HG02610 (cell line): ENCODE data around the gene CLDN20.

ENCODE experiments used
- ATAC-seq: cut with Tn5 transposase; IDR thresholded peaks from one replicate; pipeline ENCODE4 v1.9.1; 2021; ENCODE audit warnings: mild to moderate bottlenecking, moderate library complexity; ENCODE audit not compliant: unreplicated experiment

The CLDN20 gene

GRCh38 chr6:155244434-155244833 lies 19.4 kb upstream of the CLDN20 start:
- ATAC-seq: no peak

GRCh38 chr6:155245193-155245592 lies 18.6 kb upstream of the CLDN20 start:
- ATAC-seq: no peak

- ATAC-seq: no peak
Measured at GRCh38 chr6:155245831-155246230, 18.0 kb upstream of the CLDN20 start.

- ATAC-seq: no peak
Measured at GRCh38 chr6:155246825-155247224, 17.0 kb upstream of the CLDN20 start.

- no peak for ATAC-seq
Measured at GRCh38 chr6:155247618-155248007, 16.2 kb upstream of the CLDN20 start.

- no peak for ATAC-seq
Measured at GRCh38 chr6:155248008-155249001, 15.5 kb upstream of the CLDN20 start.

GRCh38 chr6:155250701-155251381 lies 13.0 kb upstream of the CLDN20 start:
- ATAC-seq: no peak

- ATAC-seq: no peak
Measured at GRCh38 chr6:155252581-155252980, 11.2 kb upstream of the CLDN20 start.

GRCh38 chr6:155253337-155253736 lies 10.5 kb upstream of the CLDN20 start:
- no peak for ATAC-seq

GRCh38 chr6:155254139-155254538 lies 9.7 kb upstream of the CLDN20 start:
- ATAC-seq: no peak

GRCh38 chr6:155256122-155256795 lies 7.6 kb upstream of the CLDN20 start:
- no peak for ATAC-seq

GRCh38 chr6:155257796-155258195 lies 6.0 kb upstream of the CLDN20 start:
- no peak for ATAC-seq

GRCh38 chr6:155259204-155259603 lies 4.6 kb upstream of the CLDN20 start:
- ATAC-seq: no peak

- ATAC-seq: no peak
Measured at GRCh38 chr6:155259897-155260296, 3.9 kb upstream of the CLDN20 start.

GRCh38 chr6:155260686-155261085 lies 3.1 kb upstream of the CLDN20 start:
- peak; percentile 52 for ATAC-seq

GRCh38 chr6:155261111-155261900 lies 2.5 kb upstream of the CLDN20 start:
- no peak for ATAC-seq

- no peak for ATAC-seq
Measured at GRCh38 chr6:155262655-155263054, 1.2 kb upstream of the CLDN20 start.

GRCh38 chr6:155264693-155265320 lies 994 bp downstream of the CLDN20 start:
- ATAC-seq: no peak

GRCh38 chr6:155265843-155266535 lies 2.2 kb downstream of the CLDN20 start:
- no peak for ATAC-seq

GRCh38 chr6:155267411-155267810 lies 3.6 kb downstream of the CLDN20 start:
- ATAC-seq: no peak
